ENCODE measurements around the gene SH3BP5L. TPM values are rescaled to one million over a fixed set of nuclear protein-coding genes. Genes with fewer than 3 reads are reported as not detected.
A peak's percentile ranks its signal among the peaks of the same experiment; 100 is the strongest.

SH3BP5L gene
- total RNA-seq, 1 donor from 2014 or later = 33.7 TPM

DNA sequence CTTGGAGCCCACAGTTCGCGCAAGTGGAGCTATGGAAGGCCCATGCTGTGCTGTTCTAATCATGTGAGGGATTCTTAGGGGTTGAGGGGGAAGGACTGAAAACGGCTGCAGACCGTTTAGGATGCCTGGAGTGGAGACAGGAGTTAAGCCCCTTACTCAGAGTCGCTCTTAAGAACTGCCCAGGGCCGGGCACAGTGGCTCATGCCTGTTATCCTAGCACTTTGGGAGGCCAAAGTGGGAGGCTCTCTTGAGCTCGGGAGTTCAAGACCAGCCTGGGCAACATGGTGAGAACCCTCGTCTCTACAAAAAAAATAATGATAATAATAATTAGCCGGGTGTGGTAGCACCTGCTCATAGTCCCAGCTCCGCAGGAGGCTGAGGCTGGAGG is 13.4 kb upstream of the SH3BP5L start:
- H3K36me3 Mint-ChIP-seq = no peaks in the 10 kb centered on the region
- peaks cover 24% of the 10 kb centered on the region for H3K4me1 Mint-ChIP-seq (ENCODE audit: unreplicated experiment)
- TF ChIP-seq, protein P1, sequence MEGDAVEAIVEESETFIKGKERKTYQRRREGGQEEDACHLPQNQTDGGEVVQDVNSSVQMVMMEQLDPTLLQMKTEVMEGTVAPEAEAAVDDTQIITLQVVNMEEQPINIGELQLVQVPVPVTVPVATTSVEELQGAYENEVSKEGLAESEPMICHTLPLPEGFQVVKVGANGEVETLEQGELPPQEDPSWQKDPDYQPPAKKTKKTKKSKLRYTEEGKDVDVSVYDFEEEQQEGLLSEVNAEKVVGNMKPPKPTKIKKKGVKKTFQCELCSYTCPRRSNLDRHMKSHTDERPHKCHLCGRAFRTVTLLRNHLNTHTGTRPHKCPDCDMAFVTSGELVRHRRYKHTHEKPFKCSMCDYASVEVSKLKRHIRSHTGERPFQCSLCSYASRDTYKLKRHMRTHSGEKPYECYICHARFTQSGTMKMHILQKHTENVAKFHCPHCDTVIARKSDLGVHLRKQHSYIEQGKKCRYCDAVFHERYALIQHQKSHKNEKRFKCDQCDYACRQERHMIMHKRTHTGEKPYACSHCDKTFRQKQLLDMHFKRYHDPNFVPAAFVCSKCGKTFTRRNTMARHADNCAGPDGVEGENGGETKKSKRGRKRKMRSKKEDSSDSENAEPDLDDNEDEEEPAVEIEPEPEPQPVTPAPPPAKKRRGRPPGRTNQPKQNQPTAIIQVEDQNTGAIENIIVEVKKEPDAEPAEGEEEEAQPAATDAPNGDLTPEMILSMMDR (conservative IDR thresholded peaks at IDR 0.05) = no peak
- H3K4me3 Mint-ChIP-seq = no peak overlapping the region
- no peaks in the 10 kb centered on the region for H3K9me3 Mint-ChIP-seq
- H3K27me3 Mint-ChIP-seq = no peaks in the 10 kb centered on the region
- no peak overlapping the region for H3K27ac Mint-ChIP-seq
- DNase-seq (ENCODE audit: extremely low spot score, unreplicated experiment) = no peak

DNA sequence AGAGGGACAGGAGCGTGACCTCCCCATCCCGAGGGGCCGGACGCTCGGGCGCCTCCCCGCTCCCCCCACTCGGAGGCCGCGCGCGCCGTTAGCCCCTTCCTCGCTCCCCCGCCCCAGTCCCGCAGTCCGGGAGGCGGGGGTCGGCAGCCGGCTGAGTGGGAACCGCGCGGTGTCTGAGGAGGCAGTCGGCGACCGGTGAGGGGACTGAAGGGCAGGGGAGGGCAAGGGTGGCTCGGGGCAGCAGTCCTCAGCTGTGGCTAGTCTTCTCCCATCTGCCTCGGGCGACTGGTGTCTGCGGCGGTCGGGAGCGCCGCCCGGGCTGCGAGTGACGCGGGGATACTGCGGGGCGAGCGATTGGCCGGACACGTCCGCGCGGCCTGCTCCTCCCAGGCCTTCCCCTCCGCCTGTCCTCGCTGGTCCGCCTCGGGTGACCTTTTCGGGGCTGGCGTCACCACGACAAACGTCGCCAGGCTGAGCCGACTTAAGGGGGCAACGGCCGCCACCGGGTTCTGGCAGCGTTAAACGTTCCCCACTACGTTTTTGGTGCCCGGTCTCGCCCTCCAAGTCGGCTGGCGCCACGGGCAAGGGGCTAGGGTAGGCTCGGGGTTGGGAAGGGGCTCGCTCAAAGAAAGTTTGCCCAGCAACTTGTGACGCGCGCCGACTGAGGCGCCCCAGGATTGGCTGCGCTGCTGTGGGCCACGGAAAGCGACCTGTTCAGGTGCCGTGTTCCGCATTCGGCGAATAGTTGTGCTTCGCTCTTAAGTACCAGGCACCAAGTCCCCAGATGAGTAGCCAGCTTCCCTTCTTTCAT is 12.8 kb upstream of the SH3BP5L start:
- Mint-ChIP-seq H3K4me3 (no peak overlapping the region), H3K36me3 (no peaks in the 10 kb centered on the region), H3K4me1 (ENCODE audit: unreplicated experiment) (peaks cover 24% of the 10 kb centered on the region), H3K27me3 (peaks cover 3% of the 10 kb centered on the region), H3K27ac (no peak overlapping the region), H3K9me3 (no peaks in the 10 kb centered on the region)
- DNase-seq (ENCODE audit: extremely low spot score, unreplicated experiment) = peak; percentile 91
- TF ChIP-seq, protein P1 (conservative IDR thresholded peaks at IDR 0.05) = no peak

DNA sequence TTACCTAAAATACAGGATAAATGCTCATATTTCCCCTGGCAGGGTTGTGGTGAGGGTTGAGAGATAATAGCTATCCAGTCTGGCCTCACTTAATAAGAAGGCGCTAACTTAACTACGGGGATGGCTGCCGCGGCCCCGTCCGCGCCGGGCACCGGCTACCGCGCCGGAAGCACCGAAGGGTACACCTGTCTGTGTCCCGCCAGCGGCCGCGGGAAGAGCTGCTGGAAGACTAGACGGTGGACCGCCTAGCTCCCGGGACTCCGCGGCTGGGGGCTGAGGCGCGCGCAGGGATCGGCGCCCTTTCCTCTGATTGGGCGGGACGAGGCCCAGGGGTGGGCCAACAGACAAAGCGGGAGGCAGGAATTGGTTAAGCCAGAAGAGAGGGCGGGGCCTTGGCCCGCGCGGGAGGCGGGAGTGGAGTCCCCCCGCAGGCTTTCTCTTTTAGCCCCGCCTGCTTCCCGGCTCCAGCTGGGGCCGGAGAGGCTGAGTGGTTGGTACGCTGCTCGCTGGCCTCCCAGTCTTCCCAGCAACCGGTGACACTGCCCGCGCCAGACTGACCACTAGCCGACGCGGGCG is 12.2 kb upstream of the SH3BP5L start, which contains the start of gene ZNF672:
TSS of gene ZNF672 (plus strand) at position 444 of the 576 bp plus-strand sequence. CDS start 9,051 bp downstream, outside the sequence.
- DNase-seq (ENCODE audit: extremely low spot score, unreplicated experiment) = peak; percentile 96
- no peak within 1 kb of the TSS for H3K27ac Mint-ChIP-seq
- H3K36me3 Mint-ChIP-seq = no peaks in the 10 kb centered on the region
- H3K4me3 Mint-ChIP-seq = no peak within 1 kb of the TSS
- peaks cover 24% of the 10 kb centered on the region for H3K4me1 Mint-ChIP-seq (ENCODE audit: unreplicated experiment)
- H3K9me3 Mint-ChIP-seq = no peaks in the 10 kb centered on the region
- TF ChIP-seq, protein P1 (conservative IDR thresholded peaks at IDR 0.05) = no peak
- peaks cover 7% of the 10 kb centered on the region for H3K27me3 Mint-ChIP-seq

DNA sequence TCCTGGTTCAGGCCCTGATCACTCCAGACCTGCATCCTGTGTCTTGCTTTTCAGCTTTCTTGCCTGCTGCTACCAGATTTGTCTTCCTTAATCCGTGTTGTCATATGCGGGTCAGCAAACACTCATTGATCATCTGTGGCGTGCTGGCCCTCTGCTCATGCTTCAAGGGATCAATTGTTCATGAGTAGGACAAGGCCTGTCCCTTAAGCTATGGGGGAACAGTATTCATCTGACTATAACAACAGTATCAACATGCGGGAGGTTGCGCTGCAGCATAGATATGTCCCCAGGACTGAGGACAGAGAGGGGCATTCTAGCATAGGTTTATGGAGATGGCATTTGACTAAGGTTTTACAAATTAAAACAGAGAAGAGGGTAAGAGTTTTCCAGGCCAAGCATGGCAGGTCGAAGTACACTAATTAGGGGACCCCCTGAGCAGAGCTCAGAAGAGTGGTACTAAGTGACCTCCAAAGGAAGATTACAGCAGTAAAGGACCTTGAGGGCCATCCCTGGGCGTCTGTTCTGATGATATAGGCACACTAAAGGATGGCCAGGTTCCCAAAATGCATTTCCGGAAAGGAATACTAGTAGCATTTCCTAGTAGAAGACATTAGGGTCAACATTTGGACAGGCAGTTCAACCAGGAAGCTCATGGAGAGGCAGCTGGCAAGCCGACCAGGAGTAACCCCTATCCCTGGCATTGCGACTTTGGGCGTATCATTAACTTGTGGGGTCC is 11.5 kb upstream of the SH3BP5L start:
- no peak for DNase-seq (ENCODE audit: extremely low spot score, unreplicated experiment)
- Mint-ChIP-seq H3K36me3 (no peaks in the 10 kb centered on the region), H3K27me3 (peaks cover 7% of the 10 kb centered on the region), H3K9me3 (no peaks in the 10 kb centered on the region), H3K27ac (no peak overlapping the region), H3K4me3 (no peak overlapping the region), H3K4me1 (ENCODE audit: unreplicated experiment) (peaks cover 20% of the 10 kb centered on the region)
- TF ChIP-seq, protein P1 (conservative IDR thresholded peaks at IDR 0.05) = no peak

DNA sequence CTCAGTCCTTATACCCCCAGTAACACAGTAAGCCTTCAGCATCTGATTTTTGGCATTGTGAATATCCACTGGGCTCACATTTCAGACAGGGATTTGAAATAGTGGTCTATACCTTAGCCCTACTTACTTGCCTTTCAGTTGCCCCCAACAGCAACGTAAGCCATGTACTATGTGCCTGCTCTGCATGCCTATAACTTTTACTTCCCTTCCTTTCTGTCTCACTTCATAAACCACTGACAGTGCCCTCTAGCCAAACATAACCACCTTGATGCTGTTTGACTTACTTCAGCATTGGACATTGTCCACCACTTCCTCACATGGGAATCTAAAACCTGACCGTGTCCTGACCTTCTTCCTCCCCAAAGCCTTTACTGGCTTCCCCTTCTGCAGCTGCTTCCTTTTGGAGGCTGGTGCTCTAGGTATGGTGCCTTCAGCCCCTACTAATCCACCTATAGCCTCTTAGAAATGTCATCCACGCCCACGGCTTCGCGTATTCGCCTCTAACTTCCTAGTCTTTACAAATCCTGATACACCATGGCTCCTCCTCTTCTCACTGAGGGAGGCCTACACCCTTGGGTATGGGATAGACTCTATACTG is 8.7 kb upstream of the SH3BP5L start:
- Mint-ChIP-seq H3K4me3 (no peak overlapping the region), H3K9me3 (no peaks in the 10 kb centered on the region), H3K36me3 (no peaks in the 10 kb centered on the region), H3K4me1 (ENCODE audit: unreplicated experiment) (peaks cover 3% of the 10 kb centered on the region), H3K27me3 (peaks cover 13% of the 10 kb centered on the region), H3K27ac (no peak overlapping the region)
- no peak for DNase-seq (ENCODE audit: extremely low spot score, unreplicated experiment)
- TF ChIP-seq, protein P1 (conservative IDR thresholded peaks at IDR 0.05) = no peak
